GM21528 (cell line): ENCODE results near the gene FHAD1.
A peak's percentile ranks its signal among the peaks of the same experiment; 100 is the strongest.

Source experiments
- ATAC-seq: cut with Tn5 transposase; IDR thresholded peaks from one replicate; pipeline ENCODE4 v1.9.1; 2021; ENCODE audit warnings: mild to moderate bottlenecking, moderate library complexity; ENCODE audit not compliant: unreplicated experiment, low FRiP score

The FHAD1 gene

DNA sequence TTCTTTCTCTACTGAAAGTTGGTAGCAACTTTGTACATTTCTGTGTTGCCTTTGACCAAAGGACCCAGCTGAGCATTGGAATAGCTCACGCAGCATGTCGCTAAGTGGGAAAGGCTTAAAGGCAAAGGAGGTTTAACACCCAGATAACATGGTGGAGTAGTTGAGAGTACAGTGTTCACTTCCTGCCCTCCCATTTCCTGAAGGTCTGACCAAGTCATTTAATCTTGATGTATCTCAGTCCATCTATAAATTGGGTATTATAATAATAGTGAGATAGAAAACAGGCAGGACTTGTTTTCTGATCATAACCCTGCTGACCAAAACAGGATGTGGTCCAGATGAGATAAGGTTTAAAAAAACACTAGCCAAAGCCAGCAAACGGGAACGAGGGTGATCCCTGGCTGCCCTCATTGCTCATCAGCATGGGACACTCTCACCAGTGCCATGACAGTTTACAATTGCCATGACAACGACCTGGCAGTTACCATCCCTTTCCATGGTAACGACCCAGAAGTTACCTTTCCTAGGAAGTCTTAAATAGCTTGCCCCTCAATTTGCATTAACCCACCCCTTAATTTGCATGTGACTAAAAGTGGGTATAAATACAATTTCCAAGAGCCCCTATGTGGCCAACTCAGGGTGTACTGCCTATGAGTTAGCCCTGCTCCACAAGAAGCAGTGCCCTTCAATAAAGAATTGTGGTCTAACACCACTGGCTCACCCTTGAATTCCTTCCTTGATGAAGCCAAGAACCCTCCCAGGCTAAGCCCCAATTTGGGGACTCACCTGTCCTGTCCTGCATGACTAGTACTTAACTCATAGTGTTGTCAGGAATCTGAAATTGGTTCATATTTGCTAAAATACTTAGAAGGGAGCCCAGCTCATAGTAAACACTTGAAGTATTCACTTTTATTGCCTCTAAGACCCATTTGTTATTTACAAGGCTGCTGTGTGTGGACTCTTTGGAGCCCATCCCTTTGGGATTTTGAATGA is 28.4 kb upstream of the FHAD1 start:
- no peak for ATAC-seq

DNA sequence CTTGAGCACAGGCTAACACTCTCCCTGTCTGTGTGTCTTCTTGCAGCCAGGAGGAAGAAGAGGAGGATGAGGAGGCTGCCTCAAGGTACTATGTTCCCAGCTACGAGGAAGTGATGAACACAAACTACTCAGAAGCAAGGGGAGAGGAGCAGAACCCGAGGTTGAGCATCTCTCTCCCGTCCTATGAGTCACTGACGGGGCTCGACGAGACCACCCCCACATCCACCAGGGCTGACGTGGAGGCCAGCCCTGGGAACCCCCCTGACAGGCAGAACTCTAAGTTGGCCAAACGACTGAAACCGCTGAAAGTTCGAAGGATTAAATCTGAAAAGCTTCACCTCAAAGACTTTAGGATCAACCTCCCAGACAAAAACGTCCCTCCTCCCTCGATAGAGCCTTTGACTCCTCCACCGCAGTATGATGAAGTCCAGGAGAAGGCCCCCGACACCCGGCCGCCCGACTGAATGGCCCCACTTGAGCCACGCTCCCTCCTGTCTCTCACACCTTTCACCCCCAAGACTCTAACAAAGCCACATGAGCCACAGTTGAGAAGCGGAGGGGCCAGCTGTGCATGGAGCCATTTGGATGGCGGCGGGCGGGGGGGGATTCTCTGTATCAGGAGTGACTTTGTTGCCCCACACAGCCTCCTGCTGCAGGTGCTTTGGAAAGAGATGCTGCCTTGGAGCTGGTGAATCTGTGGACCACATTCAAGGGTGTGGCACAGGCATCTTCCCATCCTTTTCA is 27.6 kb upstream of the FHAD1 start:
- no peak for ATAC-seq

DNA sequence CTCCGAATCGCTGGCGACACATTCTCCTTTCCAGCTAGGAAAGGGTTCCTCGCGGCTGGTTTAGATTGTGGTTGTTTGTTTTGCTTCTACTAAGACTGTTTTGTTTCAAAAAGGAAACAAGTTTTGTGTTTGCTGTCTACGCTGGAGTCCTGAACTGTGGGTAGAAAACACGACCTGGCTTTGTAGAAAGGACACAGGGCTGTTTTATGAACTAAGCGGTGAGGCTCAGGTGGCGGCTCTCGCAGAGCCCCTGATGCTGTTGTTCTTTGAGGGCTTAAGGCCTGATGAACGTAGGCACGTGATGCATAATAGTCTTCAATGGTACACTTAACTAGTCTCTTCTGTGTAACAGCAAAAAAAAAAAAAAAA is 27.0 kb upstream of the FHAD1 start:
- ATAC-seq, result no peak

DNA sequence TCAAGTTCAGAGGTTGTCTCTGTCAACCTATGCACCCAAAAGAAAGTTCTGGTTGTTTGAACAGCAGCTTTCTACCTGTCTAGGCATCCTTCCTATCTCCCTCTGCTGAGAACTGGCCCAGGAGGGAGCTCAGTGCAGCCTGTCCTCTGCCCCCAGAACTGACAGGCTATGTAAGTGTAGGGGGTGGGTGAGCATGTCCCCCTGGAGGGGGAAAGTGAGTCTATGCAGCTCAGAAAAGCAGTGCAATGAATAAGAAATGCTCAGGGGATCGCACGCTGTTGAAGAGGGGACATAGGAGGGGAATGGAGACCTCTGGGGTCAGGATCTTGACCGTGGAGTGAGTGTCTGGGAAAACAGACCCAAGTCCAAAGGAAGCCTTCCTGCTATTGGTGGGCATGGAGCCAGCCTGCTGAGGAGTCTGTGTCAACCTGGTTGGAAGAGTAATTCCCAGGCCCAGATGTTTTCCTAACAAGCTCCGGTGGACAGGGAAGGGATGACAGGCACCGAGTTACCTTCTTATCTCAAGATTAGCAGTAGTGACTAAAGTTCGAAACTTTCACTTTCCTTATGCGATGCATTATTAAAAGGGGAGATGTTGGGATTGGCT is 26.1 kb upstream of the FHAD1 start:
- ATAC-seq, result no peak

DNA sequence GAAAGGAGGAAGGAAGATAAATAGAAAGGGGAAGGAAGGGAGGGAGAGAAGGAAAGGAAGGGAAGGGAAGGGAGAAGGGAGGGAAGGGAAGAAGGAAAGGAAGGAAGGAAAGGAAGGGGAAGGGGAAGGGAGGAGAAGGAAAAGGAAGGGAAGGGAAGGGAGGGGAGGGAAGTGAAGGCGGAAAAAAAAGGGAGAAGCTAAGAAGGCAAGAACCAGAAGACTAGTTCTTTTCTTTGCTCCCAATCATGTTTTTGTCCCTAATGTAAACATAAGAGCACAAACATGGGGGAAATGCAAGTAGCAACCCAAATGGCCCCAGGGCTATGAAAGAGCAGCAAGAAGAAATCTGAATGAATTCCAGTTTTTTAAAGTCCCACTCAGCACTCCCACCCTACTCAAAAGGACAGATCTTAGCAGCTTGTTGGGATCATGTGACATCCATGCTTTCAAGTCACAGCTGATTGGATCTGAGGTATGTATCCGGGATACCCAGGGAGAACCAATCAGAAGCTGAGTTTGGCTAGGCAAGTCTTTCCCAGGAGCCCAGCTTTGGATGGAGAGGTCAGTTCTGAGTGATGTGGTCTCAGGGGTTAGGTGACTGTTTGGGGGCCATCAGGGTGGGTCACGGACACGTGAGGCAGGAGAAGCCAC is 24.2 kb upstream of the FHAD1 start:
- no peak for ATAC-seq

DNA sequence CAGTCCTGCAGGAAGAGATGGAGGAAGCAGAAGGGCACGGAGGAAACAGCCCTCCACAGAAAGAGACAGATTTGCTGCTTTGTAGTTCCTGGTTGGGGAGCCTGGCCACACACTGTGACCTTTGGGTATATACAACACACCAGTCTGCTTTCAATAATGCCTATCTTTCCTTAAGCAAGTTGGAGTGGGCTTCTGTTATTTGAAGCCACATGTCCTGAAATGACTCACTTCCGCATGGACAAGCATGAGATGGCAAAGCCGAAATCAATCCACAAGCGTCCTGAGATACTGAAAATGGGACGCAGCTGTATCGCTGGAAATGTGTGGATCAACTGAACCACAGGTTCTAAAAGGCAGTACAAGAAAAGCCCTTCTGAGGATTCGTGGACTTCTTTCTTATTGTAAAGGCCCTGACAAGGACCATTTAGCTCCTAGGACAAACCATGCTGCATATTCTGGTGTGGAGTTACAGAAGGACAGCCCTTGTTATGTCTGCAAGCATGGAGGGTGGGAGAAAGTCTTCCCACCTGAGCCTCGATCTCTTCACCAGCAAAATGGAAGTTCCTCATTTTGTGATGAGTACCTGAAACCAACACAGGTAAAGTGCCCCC is 22.7 kb upstream of the FHAD1 start:
- ATAC-seq, result no peak

DNA sequence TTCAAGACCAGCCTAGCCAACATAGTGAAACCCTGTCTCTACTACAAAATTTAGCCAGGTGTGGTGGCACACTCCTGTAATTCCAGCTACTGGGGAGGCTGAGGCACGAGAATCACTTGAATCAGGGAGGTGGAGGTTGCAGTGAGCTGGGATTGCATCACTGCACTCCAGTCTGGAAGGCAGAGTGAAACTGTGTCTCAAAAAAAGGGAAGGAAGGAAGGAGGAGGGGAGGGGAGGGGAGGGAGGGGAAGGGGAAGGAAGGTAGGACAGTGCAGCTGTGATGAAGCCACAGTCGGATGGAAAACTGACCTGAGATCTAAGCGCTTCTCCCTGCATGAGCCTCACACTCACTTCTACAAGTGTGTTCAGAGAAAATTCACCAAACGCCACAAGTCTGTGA is 22.0 kb upstream of the FHAD1 start:
- ATAC-seq, result no peak

DNA sequence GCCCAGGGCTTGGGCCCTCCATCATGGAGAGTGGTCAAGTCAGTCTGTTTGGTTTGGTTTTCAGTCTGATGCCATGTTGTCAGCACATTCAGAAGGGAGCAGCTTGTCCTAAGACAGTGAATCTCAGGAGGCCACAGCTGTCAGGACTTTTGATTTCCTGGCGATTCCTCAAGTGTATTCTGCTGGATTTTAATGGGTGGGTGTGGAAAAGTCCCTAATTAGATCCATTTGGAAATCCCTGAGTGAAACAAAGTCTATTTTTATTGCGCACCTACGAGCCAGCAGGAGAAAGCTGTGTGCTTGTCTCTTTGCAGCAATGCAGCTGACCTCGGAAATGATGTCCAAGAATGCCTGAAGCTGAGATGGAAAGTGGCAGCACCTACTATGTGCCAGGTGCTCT is 21.6 kb upstream of the FHAD1 start:
- no peak for ATAC-seq

DNA sequence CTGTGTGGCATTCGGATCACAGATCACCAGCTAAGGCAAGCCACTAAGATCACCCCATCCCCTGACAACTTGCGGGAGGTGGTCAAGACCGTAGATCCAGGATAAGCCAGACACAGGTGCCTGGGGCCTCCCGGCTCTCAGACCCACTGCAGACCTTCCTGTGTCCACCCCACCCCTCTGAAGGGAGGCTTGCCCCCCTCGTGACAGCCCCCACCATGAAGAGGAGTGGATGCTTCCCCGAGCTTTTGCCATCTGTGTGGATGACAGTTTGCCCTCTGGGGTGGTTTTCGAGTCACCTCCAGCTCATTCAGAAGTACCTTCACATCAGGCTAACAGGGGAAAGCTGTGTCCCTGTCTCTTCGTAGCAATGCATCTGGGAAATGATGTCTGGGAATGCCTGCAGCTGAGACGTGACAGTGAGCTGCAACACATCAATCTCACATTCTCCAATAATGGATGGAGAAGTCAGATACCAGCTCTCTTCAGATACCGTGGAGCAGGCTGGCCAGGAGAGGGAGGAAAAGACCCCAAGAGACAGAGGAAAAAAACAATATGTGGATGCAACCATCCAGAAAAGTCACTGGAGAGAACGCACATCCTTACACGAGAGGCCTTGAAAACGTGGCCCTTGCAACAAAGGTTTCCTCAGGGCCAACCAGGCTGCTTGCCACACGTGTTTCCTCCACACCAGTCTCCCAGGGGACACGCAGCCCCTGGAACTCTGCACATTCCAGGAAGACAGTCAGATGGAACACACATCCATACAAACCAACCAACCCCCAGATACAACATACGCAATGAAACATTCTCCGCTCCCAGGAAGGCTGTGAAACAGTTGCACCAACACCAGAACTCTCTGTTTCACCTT is 20.4 kb upstream of the FHAD1 start:
- ATAC-seq, result no peak

DNA sequence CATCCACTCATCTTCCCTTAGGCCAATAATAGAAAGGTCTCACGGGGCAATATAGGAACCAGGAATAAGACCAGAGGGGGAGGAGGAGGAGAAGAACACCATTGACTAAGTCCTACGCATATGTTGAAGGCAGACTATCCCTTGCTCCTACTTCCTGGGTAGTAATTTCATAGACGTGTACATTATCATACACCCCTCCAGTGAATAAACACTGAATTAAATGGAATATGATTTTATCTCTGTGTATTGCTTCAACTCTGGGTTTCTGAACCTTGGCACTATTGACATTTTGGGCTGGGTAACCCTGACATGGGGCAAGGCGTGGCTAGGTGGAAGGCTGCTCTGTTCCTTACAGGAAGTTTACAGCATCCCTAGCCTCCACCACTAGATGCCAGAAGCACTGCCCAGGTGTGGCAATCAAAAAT is 17.3 kb upstream of the FHAD1 start:
- no peak for ATAC-seq

DNA sequence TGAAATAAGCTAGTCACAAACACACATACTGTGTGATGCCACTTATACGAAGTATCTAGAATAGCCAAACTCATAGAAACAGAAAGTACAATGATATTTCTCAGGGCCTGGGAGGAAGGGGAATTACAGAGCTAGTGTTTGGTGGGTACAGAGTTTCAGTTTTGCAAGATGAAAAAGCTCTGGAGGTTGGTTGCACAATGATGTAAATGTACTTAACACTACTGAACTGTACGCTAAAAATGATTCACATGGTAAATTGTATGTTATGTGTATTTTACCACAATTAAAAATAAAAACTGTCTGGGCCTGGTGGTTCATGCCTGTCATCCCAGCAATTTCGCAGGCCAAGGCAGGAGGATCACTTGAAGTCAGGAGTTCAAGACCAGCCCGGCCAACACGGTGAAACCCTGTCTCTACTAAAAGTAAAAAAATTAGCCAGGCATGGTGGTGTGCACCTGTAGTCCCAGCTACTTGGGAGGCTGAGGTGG is 15.3 kb upstream of the FHAD1 start:
- peak; percentile 75 for ATAC-seq

DNA sequence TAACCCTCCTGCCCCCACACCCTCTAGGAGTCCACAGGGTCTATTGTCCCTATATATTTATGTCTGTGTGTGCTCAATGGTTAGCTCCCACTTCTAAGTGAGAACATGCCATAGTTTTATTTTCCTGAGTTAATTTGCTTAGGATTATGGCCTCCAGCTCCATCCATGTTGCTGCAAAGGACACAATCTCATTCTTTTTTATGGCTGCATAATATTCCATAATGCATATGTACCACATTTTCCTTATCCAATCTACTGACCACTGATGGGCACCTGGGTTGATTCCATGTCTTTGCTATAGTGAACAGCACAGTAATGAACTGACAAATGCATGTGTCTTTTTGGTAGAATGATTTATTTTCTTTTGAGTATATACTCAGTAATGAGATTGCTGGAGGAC is 13.3 kb upstream of the FHAD1 start:
- no peak for ATAC-seq

DNA sequence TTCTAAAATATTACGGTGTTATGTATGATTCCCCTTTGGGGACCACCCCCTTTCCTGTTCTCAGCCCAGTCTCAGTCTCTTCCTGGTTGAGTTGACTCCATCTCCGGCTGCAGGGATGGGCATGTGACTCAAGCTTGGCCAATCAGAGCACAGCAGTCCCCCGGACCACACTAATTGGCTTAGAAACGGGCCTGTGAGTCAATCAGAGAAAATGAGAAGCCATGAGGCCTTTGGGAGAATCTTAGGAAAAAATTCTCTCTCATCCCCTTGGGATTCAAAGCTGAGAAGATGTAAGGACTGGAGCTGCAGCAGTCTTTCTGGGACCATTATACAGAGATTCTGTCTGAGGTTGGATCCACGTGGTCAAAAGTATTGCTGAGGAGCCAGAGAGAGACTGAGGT is 10.7 kb upstream of the FHAD1 start:
- ATAC-seq, result no peak

DNA sequence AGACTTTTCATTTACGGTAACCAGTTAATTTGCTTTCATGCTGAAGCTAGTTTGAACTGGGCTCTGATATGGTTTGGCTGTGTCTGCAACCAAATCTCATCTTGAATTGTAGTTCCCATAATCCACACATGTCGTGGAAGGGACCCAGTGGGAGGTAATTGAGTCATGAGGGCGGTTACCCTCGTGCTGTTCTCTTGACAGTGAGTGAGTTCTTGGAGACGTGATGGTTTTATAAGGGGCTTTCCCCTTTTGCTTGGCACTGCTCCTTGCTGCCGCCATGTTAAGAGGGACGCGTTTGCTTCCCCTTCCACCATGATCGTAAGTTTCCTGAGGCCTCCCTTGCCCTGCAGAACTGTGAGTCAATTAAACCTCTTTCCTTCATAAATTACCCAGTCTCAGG is 10.3 kb upstream of the FHAD1 start:
- no peak for ATAC-seq

DNA sequence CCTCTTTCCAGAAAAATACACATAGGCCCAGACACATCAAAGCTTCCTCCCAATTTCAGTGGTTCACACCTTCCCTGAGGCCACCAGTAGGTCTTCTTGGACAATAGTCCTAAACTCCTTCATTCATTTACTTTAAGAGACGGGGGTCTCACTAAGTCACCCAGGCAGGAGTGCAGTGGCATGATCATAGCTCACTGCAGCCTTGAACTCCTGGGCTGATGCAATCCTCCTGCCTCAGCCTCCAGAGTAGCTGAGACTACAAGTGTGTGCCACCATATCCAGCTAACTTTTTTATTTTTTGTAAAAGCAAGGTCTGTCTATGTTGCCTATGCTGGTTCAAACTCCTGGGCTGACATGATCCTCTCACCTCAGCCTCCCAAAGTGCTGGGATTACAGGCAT is 8.2 kb upstream of the FHAD1 start:
- ATAC-seq, result no peak

DNA sequence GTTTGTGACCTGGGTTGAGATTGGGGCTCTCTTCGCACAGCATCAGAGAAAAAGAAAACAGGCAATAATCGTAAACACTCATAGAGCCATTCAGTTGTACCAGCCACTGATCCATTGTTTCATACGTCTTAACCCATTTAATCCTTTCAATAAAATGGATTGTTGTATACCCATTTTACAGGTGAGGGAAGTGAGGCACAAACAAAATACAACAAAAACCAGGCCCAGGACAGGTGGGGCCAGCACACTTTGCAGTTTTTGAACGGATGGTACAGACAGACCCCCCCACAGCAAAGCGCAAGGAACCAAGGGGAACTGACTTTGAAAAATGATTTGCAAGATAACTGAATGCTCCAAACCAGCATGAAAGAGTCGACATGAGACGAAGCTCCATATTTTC is 4.3 kb upstream of the FHAD1 start:
- no peak for ATAC-seq

DNA sequence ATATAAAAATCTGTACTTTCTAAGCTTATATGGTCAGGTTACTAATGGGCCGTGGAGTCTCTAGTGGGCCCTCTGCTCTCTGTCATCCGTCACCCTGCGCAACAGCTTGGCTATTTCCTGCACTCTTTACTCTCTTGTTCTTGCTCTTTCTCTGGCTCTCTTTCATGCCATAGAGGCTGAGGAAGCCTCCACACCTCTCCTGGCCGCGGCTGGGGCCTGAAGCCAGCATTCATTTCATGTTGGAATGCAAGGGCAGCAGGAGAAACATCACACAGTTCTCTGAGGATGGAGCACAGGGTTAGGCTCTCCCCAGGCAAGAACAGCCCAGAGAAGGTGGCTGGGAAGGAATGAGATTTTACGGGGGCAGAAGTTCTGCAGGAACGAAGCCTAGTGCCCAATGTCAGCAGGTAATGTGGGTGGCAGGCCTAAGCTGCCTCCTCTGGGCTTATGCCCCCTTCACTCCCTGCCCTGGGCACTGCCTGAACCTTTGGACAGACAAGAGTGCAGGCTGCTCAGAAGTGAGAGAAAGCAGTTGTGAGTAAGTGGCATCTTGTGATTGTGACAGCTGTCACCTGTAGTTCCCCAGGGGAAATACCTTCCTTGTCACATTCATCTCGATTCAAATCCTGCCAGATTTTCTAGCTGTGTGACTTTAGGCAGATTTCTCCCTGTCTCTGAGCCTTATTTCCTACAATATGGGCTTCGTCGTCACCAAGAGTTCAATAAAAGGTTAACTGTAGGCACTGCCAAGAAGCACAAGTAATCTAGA is 3.6 kb upstream of the FHAD1 start:
- no peak for ATAC-seq

DNA sequence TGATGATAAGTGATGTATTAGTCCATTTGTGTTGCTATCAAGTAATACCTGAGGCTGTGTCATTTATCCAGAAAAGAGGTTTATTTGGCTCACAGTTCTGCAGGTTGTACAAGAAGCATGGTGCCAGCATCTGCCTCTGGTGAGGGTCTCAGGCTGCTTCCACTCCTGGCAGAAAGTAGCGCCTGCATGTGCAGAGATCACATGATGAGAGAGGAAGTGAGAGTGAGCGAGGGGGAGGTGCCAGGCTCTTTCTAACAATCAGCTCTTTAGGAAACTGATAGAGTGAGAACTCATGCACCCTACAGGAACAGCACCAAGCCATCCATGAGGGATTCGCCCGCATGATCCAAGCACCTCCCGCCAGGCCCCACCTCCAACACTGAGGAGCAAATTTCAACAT is 2.2 kb upstream of the FHAD1 start:
- ATAC-seq, result no peak
